DOHH2 (cell line): Measurements from ENCODE around the gene WASF2.

Source experiments
- H3F3A ChIP-seq: fragments of 200-600 bp; sonication (generic), shearing (Covaris generic); 2 replicates; pipeline ENCODE4 v1.6.0; 2016; ENCODE audit warnings: antibody characterized with exemption, mild to moderate bottlenecking; ENCODE audit not compliant: control insufficient read depth, insufficient read depth
- H3K27ac ChIP-seq: fragments of 200-600 bp; sonication (generic); 2 replicates; pipeline ENCODE4 v1.5.1; 2014; ENCODE audit warnings: low read depth, mild to moderate bottlenecking, low read length, moderate library complexity
- H3K27me3 ChIP-seq: fragments of 200-600 bp; sonication (generic); 2 replicates; pipeline ENCODE4 v1.6.1; 2014; ENCODE audit warnings: mild to moderate bottlenecking, low read length, mixed read lengths; ENCODE audit not compliant: control insufficient read depth
- H3K36me3 ChIP-seq: fragments of 200-600 bp; sonication (generic); 2 replicates; pipeline ENCODE4 v1.6.1; 2014; ENCODE audit warnings: mild to moderate bottlenecking, low read length, moderate library complexity, mixed read lengths; ENCODE audit not compliant: control insufficient read depth
- H3K4me1 ChIP-seq: fragments of 200-600 bp; sonication (generic); 2 replicates; pipeline ENCODE4 v1.6.1; 2014; ENCODE audit warnings: mild to moderate bottlenecking, low read length, mixed read lengths; ENCODE audit not compliant: control insufficient read depth
- H3K4me2 ChIP-seq: fragments of 200-600 bp; sonication (generic); 2 replicates; pipeline ENCODE4 v1.6.0; 2014; ENCODE audit warnings: mild to moderate bottlenecking, low read length, moderate library complexity
- H3K4me3 ChIP-seq: fragments of 200-600 bp; sonication (generic); 2 replicates; pipeline ENCODE4 v1.5.1; 2014; ENCODE audit warnings: mild to moderate bottlenecking, low read length, mixed read lengths
- H3K79me2 ChIP-seq: fragments of 200-600 bp; sonication (generic); 2 replicates; pipeline ENCODE4 v1.6.1; 2014; ENCODE audit warnings: mild to moderate bottlenecking, low read length, mixed read lengths; ENCODE audit not compliant: control insufficient read depth
- H3K9me2 ChIP-seq: fragments of 200-600 bp; sonication (generic); replicated peaks from 2 replicates; pipeline ENCODE4 v1.6.1; 2014; ENCODE audit warnings: mild to moderate bottlenecking, low read length, mixed read lengths; ENCODE audit not compliant: control insufficient read depth
- H3K9me3 ChIP-seq: fragments of 200-600 bp; sonication (generic); 2 replicates; pipeline ENCODE4 v1.6.1; 2014; ENCODE audit warnings: antibody characterized with exemption, low read length, mixed read lengths; ENCODE audit not compliant: control insufficient read depth, insufficient read depth
- H4K20me1 ChIP-seq: fragments of 200-600 bp; sonication (generic); 2 replicates; pipeline ENCODE4 v1.6.0; 2014; ENCODE audit warnings: low read depth, mild to moderate bottlenecking, antibody characterized with exemption, low read length, moderate library complexity; ENCODE audit not compliant: control insufficient read depth, insufficient read depth
- CTCF ChIP-seq: fragments of 200-600 bp; sonication (generic); IDR thresholded peaks from one replicate; pipeline ENCODE4 v1.5.1; 2014; ENCODE audit warnings: antibody characterized with exemption, mild to moderate bottlenecking, low read depth, low read length; ENCODE audit not compliant: poor library complexity, severe bottlenecking
- EZH2phosphoT487 ChIP-seq: fragments of 200-600 bp; sonication (generic); IDR thresholded peaks from 2 replicates; pipeline ENCODE4 v1.6.1; 2017; ENCODE audit warnings: borderline replicate concordance, mild to moderate bottlenecking, antibody characterized with exemption, low read length, moderate library complexity, mixed read lengths

WASF2 gene

DNA sequence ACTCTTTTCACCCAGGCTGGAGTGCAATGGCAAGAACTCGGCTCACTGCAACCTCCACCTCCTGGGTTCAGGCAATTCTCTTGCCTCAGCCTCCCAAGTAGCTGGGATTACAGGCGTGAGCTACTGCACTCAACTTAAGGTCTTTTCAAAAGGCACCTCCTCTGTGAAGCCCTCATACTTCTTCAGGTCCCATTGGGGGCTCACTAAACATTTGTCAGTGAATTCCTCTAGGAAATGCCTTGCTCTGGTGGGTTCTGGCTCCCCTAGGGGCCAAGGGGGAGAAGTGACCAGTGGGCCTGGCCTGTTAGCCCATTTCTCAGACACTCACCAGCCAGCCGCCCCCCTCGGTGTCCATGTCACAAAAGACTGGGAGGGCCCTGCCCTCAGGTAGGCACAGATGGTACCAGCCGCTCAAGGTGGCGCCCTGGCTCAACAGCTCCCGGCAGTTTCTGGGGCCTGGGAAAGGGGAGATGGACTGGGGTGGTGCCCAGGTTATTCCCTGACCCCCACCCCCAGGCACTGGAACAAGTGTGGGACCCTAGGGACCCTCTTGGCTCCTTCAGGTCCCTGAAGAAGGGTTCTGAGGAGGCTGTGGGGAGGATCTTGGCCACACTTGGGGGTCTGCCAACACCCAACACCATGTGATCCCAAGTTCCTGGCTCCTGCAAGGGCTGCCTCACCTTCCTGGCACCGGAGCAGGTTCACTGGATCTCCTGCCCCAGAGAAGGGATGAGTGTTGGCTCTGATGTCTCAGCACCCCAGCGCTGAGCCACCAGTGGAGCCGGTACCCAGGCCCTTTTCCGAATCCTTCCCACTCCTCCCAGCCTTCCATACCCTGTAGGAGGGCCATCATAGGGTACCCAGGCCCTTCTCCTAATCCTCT, 116.9 kb downstream of the WASF2 start:
- TF ChIP-seq CTCF = peak; percentile 19
- no peak for TF ChIP-seq EZH2phosphoT487
- H3K4me3 ChIP-seq = no peak overlapping the region
- H3K36me3 ChIP-seq = no peaks in the 10 kb centered on the region
- H3K9me2 ChIP-seq = no peaks in the 10 kb centered on the region
- no peaks in the 10 kb centered on the region for H4K20me1 ChIP-seq
- H3K4me2 ChIP-seq = no peak overlapping the region
- H3K27me3 ChIP-seq = no peaks in the 10 kb centered on the region
- no peaks in the 10 kb centered on the region; the same call in 1 of the 2 replicates for H3F3A ChIP-seq
- no peak overlapping the region for H3K27ac ChIP-seq
- no peaks in the 10 kb centered on the region for H3K79me2 ChIP-seq
- peaks cover 13% of the 10 kb centered on the region for H3K4me1 ChIP-seq
- H3K9me3 ChIP-seq = no peaks in the 10 kb centered on the region

GRCh38 chr1:27372022-27372807, 117.8 kb downstream of the WASF2 start:
- no peaks in the 10 kb centered on the region for H4K20me1 ChIP-seq
- H3K79me2 ChIP-seq = no peaks in the 10 kb centered on the region
- no peaks in the 10 kb centered on the region for H3K9me2 ChIP-seq
- peaks cover 14% of the 10 kb centered on the region for H3K4me1 ChIP-seq
- no peak overlapping the region for H3K27ac ChIP-seq
- H3K9me3 ChIP-seq = no peaks in the 10 kb centered on the region
- H3K4me2 ChIP-seq = no peak overlapping the region
- no peak overlapping the region for H3K4me3 ChIP-seq
- no peaks in the 10 kb centered on the region for H3K36me3 ChIP-seq
- peaks cover 3% of the 10 kb centered on the region; the same call in 1 of the 2 replicates for H3F3A ChIP-seq
- H3K27me3 ChIP-seq = peaks cover 5% of the 10 kb centered on the region
- TF ChIP-seq EZH2phosphoT487 (no peak), CTCF (no peak)

- no peaks in the 10 kb centered on the region for H4K20me1 ChIP-seq
- no peaks in the 10 kb centered on the region for H3K9me3 ChIP-seq
- peaks cover 39% of the 10 kb centered on the region for H3K4me1 ChIP-seq
- no peak overlapping the region for H3K27ac ChIP-seq
- peaks cover 13% of the 10 kb centered on the region for H3K27me3 ChIP-seq
- H3K79me2 ChIP-seq = no peaks in the 10 kb centered on the region
- TF ChIP-seq EZH2phosphoT487 = no peak
- no peak for TF ChIP-seq CTCF
- H3K36me3 ChIP-seq = no peaks in the 10 kb centered on the region
- no peak overlapping the region for H3K4me3 ChIP-seq
- peak overlapping the region; percentile 12 for H3K4me2 ChIP-seq
- peaks cover 3% of the 10 kb centered on the region; the same call in 1 of the 2 replicates for H3F3A ChIP-seq
- no peaks in the 10 kb centered on the region for H3K9me2 ChIP-seq
These were observed 120.9 kb downstream of the WASF2 start for GRCh38 chr1:27368869-27369582.
